ENCODE measurements around the gene APOOL. TPM values are rescaled to one million over a fixed set of nuclear protein-coding genes. Genes with fewer than 3 reads are reported as not detected.

Gene APOOL
- total and polyA plus RNA-seq, 2 of the 13 experiments (the other 11 are each of a cell fraction or from before 2014, with no cell fraction given), result 7.3 to 13.9 TPM

DNA sequence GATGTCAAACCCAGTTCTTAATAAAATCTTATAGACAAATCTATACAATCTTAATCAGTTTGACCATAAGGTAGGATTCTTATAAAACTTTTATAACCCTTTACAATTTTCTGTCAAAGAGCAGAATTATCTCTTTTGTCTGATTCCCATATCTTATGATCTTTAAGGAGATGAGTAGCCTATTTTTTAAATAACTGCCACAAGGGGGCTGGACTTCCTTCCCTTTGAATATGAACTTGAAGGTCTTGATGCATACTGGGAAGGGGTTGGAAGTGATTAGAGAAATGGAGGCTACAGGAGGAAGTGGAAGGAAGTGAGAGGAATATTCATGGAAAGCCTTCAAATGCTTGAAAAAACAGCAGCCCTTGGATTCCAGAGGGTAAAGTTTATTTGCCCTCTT lies 111.1 kb downstream of the APOOL start:
- Histone ChIP-seq H3K36me3 (replicated peaks in 1 of 2; ENCODE audit: control insufficient read depth in 1 of 2, insufficient read depth in 2 of 2, low read length in 2 of 2) (no peaks in the 10 kb centered on the region), H3K79me2 (ENCODE audit: insufficient read depth, low read length) (no peaks in the 10 kb centered on the region), H2AFZ (ENCODE audit: low read length) (no peak overlapping the region), H3K9ac (ENCODE audit: insufficient read depth, low read depth, low read length) (no peak overlapping the region), H3K27ac (ENCODE audit: extremely low read length, insufficient read depth, low read length) (no peak overlapping the region), H3K9me3 (ENCODE audit: low read length) (no peaks in the 10 kb centered on the region), H4K20me1 (ENCODE audit: insufficient read depth, low read length) (no peaks in the 10 kb centered on the region), H3K27me3 (ENCODE audit: control insufficient read depth in 1 of 2, insufficient read depth in 2 of 2, low read length in 2 of 2) (no peaks in the 10 kb centered on the region), H3K4me3 (replicated peaks in 1 of 3; ENCODE audit: insufficient read depth in 1 of 3, low read depth in 2 of 3, low read length in 3 of 3) (no peak overlapping the region), H3K4me2 (ENCODE audit: low read depth, low read length) (no peak overlapping the region), H3K4me1 (ENCODE audit: insufficient read depth, low read length) (peaks cover 7% of the 10 kb centered on the region)
- FAIRE-seq (no peak), DNase-seq (ENCODE audit: low spot score) (no peak), ATAC-seq (no peak)
- intact Hi-C loops (cut with micrococcal nuclease; ENCODE audit: unreplicated experiment) (no loop called here), in situ Hi-C loops (cut with HindIII; ENCODE audit: extremely low pct_ligation_motif_present, low pct_unique_long_range_greater_than_20kb) (loop anchor here (10.0 kb wide), 1 partner anchor 430 kb away; no protein-coding TSS in a partner anchor)
- BruUV-seq (replicated peaks), result no TSS peak
- TF ChIP-seq NFIC (IDR thresholded peaks at IDR 0.05; ENCODE audit: low read length), result no peak
- CTCF ChIA-PET (ENCODE audit: low intra/inter-chr PET ratio, low total read pairs), result no interaction called here
- POLR2A ChIA-PET, result no interaction called here

DNA sequence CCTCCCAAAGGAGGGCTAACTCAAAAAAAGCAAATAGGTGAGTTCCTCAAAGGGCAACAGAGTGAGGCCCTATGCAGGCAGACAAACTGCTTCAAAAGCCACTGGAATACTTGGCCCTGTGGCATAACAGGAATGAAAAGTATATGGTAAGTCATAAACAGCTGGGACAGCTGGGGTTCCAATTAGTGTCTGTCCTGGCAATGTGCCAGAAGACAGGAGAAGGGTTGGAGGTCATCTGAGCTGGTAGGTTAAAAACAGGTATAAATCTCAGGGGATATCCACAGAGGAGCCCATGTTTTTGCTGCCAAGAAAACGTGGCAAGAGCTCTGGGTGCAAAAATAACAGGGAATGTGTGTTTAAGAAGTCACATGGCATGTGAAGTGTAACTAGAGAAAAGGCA lies 111.6 kb downstream of the APOOL start:
- Histone ChIP-seq H4K20me1 (ENCODE audit: insufficient read depth, low read length) (no peaks in the 10 kb centered on the region), H3K9me3 (ENCODE audit: low read length) (no peaks in the 10 kb centered on the region), H3K27me3 (ENCODE audit: control insufficient read depth in 1 of 2, insufficient read depth in 2 of 2, low read length in 2 of 2) (no peaks in the 10 kb centered on the region), H3K4me2 (ENCODE audit: low read depth, low read length) (no peak overlapping the region), H2AFZ (ENCODE audit: low read length) (no peak overlapping the region), H3K79me2 (ENCODE audit: insufficient read depth, low read length) (no peaks in the 10 kb centered on the region), H3K4me3 (replicated peaks in 1 of 3; ENCODE audit: insufficient read depth in 1 of 3, low read depth in 2 of 3, low read length in 3 of 3) (no peak overlapping the region), H3K9ac (ENCODE audit: insufficient read depth, low read depth, low read length) (no peak overlapping the region), H3K27ac (ENCODE audit: extremely low read length, insufficient read depth, low read length) (no peak overlapping the region), H3K36me3 (replicated peaks in 1 of 2; ENCODE audit: control insufficient read depth in 1 of 2, insufficient read depth in 2 of 2, low read length in 2 of 2) (no peaks in the 10 kb centered on the region), H3K4me1 (ENCODE audit: insufficient read depth, low read length) (peaks cover 7% of the 10 kb centered on the region)
- 0% methylated on average over 1 of the region's 1 CpG for WGBS (ENCODE audit: low lambda C conversion rate)
- intact Hi-C loops (cut with micrococcal nuclease; ENCODE audit: unreplicated experiment), result no loop called here
- BruUV-seq (replicated peaks), result no TSS peak
- POLR2A ChIA-PET, result no interaction called here
- no peak for FAIRE-seq
- no peak for DNase-seq (ENCODE audit: low spot score)
- CTCF ChIA-PET (ENCODE audit: low intra/inter-chr PET ratio, low total read pairs), result no interaction called here
- in situ Hi-C loops (cut with HindIII; ENCODE audit: extremely low pct_ligation_motif_present, low pct_unique_long_range_greater_than_20kb), result loop anchor here (10.0 kb wide), 1 partner anchor 430 kb away; no protein-coding TSS in a partner anchor
- ATAC-seq, result no peak
- no peak for TF ChIP-seq FOXA1 (IDR thresholded peaks at IDR 0.05)
- TF ChIP-seq FOXA1 (CRISPR knock-in tag; IDR thresholded peaks at IDR 0.05), result no peak
- no peak for TF ChIP-seq CREM (IDR thresholded peaks at IDR 0.05)
- TF ChIP-seq CREM (CRISPR knock-in tag; IDR thresholded peaks at IDR 0.05), result no peak
- TF ChIP-seq, protein P1, sequence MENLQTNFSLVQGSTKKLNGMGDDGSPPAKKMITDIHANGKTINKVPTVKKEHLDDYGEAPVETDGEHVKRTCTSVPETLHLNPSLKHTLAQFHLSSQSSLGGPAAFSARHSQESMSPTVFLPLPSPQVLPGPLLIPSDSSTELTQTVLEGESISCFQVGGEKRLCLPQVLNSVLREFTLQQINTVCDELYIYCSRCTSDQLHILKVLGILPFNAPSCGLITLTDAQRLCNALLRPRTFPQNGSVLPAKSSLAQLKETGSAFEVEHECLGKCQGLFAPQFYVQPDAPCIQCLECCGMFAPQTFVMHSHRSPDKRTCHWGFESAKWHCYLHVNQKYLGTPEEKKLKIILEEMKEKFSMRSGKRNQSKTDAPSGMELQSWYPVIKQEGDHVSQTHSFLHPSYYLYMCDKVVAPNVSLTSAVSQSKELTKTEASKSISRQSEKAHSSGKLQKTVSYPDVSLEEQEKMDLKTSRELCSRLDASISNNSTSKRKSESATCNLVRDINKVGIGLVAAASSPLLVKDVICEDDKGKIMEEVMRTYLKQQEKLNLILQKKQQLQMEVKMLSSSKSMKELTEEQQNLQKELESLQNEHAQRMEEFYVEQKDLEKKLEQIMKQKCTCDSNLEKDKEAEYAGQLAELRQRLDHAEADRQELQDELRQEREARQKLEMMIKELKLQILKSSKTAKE (CRISPR knock-in tag; IDR thresholded peaks at IDR 0.05; ENCODE audit: borderline replicate concordance), result no peak
- TF ChIP-seq CHD2 (IDR thresholded peaks at IDR 0.05; ENCODE audit: low read depth, low read length), result no peak
- TF ChIP-seq POLR2A (IDR thresholded peaks at IDR 0.05; ENCODE audit: insufficient read depth in 1 of 2, low read depth in 2 of 2, low read length in 2 of 2), result no peak
- TF ChIP-seq PPARG (CRISPR knock-in tag; conservative IDR thresholded peaks at IDR 0.05), result no peak
- TF ChIP-seq ZNF780A (CRISPR knock-in tag; IDR thresholded peaks at IDR 0.05), result no peak
- TF ChIP-seq TCF12 (IDR thresholded peaks at IDR 0.05), result no peak
- TF ChIP-seq TCF12 (CRISPR knock-in tag; IDR thresholded peaks at IDR 0.05), result no peak
- TF ChIP-seq, protein P2, sequence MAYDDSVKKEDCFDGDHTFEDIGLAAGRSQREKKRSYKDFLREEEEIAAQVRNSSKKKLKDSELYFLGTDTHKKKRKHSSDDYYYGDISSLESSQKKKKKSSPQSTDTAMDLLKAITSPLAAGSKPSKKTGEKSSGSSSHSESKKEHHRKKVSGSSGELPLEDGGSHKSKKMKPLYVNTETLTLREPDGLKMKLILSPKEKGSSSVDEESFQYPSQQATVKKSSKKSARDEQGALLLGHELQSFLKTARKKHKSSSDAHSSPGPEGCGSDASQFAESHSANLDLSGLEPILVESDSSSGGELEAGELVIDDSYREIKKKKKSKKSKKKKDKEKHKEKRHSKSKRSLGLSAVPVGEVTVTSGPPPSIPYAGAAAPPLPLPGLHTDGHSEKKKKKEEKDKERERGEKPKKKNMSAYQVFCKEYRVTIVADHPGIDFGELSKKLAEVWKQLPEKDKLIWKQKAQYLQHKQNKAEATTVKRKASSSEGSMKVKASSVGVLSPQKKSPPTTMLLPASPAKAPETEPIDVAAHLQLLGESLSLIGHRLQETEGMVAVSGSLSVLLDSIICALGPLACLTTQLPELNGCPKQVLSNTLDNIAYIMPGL (CRISPR knock-in tag; IDR thresholded peaks at IDR 0.05; ENCODE audit: borderline replicate concordance in 1 of 2, low read depth in 1 of 2), result no peak
- no peak for TF ChIP-seq SNRNP70 (IDR thresholded peaks at IDR 0.05; ENCODE audit: low read depth, low read length)
- TF ChIP-seq DR1 (CRISPR knock-in tag; IDR thresholded peaks at IDR 0.05), result no peak
- TF ChIP-seq ZNF879 (CRISPR knock-in tag; IDR thresholded peaks at IDR 0.05), result no peak
- no peak for TF ChIP-seq PITX1 (CRISPR knock-in tag; IDR thresholded peaks at IDR 0.05)
- TF ChIP-seq CAMTA2 (CRISPR knock-in tag; IDR thresholded peaks at IDR 0.05; ENCODE audit: borderline replicate concordance), result no peak

Measured in HepG2 (cell line).